Measurements from ENCODE around the gene FBXO42. TPM values are rescaled to one million over a fixed set of nuclear protein-coding genes. Genes with fewer than 3 reads are reported as not detected.

Gene FBXO42
- total and polyA plus RNA-seq, 3 donors from 2014 or later, result 25.0 to 45.6 (median 42.0) TPM

DNA sequence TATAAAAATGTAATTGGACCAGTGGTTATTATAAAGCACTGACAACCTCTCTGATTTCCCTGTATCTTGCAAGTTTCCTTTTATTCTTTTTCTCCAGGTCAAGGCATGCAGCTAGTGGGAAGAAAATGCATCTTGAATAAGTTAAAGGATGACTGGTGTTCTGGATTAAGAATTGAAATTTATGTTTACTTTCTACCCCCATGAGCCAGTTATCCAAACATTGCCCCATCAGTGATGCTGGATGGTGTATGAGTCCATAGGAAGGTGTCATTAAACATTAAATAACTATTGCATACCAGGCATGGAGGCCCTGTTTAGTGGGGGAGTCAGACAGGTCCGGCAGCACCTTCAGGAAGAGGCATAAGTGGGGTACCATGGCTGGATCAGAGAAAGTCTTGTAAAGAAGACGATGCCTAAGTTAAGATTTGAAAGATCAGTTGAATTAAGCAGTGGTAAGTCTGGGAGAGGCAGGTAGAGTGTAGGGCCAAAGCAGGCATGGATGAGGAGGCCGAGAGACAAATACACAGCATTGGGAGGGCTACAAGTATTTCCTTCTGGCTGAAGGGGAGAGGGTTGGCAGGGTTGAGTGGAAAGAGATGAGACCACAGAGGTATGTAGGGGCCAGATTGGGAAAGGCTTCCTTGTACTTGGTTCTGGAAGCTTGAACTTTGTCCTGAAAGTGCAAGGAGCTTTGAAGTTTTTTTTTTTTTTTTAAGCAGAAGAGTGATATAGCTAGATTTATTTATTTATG lies 20.4 kb upstream of the FBXO42 start:
- intact Hi-C loops (cut with DNase I; ENCODE audit: low total_unique reads), result no loop called here
- no peak for DNase-seq
- TF ChIP-seq, protein P1, sequence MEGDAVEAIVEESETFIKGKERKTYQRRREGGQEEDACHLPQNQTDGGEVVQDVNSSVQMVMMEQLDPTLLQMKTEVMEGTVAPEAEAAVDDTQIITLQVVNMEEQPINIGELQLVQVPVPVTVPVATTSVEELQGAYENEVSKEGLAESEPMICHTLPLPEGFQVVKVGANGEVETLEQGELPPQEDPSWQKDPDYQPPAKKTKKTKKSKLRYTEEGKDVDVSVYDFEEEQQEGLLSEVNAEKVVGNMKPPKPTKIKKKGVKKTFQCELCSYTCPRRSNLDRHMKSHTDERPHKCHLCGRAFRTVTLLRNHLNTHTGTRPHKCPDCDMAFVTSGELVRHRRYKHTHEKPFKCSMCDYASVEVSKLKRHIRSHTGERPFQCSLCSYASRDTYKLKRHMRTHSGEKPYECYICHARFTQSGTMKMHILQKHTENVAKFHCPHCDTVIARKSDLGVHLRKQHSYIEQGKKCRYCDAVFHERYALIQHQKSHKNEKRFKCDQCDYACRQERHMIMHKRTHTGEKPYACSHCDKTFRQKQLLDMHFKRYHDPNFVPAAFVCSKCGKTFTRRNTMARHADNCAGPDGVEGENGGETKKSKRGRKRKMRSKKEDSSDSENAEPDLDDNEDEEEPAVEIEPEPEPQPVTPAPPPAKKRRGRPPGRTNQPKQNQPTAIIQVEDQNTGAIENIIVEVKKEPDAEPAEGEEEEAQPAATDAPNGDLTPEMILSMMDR (IDR thresholded peaks at IDR 0.05), result no peak
- TF ChIP-seq POLR2A (IDR thresholded peaks at IDR 0.05), result no peak
- WGBS, 2 donors, result 83 to 88% methylated on average over 3 of the region's 3 CpGs
- Histone ChIP-seq H3K27ac (no peak overlapping the region), H3K36me3 (ENCODE audit: low read depth, missing control alignments) (no peaks in the 10 kb centered on the region), H3K9me3 (no peaks in the 10 kb centered on the region), H3K4me1 (peaks cover 43% of the 10 kb centered on the region), H3K27me3 (no peaks in the 10 kb centered on the region), H3K4me3 (no peak overlapping the region)

DNA sequence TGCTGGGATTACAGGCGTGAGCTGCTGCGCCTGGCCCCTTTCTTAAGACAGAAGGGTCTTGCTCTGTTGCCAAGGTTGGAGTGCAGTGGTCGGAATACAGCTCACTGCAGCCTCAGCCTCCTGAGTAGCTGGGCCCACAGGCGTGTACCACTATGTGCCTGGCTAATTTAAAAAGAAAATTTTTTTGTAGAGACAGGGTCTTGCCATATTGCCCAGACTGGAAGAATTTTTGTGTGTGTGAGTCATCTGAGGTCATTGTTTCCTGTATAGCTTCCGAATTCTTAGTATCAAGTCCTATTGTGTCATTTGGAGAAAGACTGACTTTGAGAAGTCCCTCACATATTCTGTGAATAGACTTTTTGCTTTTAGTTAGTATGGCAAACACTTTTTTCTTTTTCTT lies 19.4 kb upstream of the FBXO42 start:
- Histone ChIP-seq H3K9me3 (no peaks in the 10 kb centered on the region), H3K36me3 (ENCODE audit: low read depth, missing control alignments) (no peaks in the 10 kb centered on the region), H3K4me3 (no peak overlapping the region), H3K27ac (no peak overlapping the region), H3K27me3 (no peaks in the 10 kb centered on the region), H3K4me1 (peaks cover 35% of the 10 kb centered on the region)
- 83 to 85% methylated on average over 5 of the region's 5 CpGs for WGBS, 2 donors
- TF ChIP-seq POLR2A (IDR thresholded peaks at IDR 0.05), result no peak
- no peak for DNase-seq
- intact Hi-C loops (cut with DNase I; ENCODE audit: low total_unique reads), result no loop called here

DNA sequence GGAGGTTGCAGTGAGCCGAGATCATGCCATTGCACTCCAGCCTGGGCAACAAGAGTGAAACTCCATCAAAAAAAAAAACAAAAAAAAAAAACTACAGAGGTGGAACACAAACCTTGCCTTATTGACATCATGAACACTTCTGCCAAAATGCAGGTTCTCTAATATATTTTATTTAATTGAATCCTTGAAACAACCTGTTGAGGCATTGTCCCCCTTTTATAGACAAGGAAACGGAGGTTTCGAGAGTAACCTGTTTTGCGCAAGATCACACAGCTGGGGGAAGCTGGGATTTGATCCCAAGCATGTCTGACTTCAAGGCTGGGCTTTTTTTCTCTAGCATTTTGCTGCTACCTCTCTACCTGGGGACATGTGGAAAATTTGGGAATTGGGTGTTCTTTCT lies 17.5 kb upstream of the FBXO42 start:
- Histone ChIP-seq H3K4me1 (peaks cover 24% of the 10 kb centered on the region), H3K36me3 (ENCODE audit: low read depth, missing control alignments) (no peaks in the 10 kb centered on the region), H3K27me3 (no peaks in the 10 kb centered on the region), H3K27ac (no peak overlapping the region), H3K4me3 (no peak overlapping the region), H3K9me3 (no peaks in the 10 kb centered on the region)
- TF ChIP-seq, protein P1 (IDR thresholded peaks at IDR 0.05), result no peak
- no peak for TF ChIP-seq POLR2A (IDR thresholded peaks at IDR 0.05)
- WGBS, 2 donors, result 84 to 87% methylated on average over 4 of the region's 4 CpGs
- intact Hi-C loops (cut with DNase I; ENCODE audit: low total_unique reads), result no loop called here
- no peak for DNase-seq

DNA sequence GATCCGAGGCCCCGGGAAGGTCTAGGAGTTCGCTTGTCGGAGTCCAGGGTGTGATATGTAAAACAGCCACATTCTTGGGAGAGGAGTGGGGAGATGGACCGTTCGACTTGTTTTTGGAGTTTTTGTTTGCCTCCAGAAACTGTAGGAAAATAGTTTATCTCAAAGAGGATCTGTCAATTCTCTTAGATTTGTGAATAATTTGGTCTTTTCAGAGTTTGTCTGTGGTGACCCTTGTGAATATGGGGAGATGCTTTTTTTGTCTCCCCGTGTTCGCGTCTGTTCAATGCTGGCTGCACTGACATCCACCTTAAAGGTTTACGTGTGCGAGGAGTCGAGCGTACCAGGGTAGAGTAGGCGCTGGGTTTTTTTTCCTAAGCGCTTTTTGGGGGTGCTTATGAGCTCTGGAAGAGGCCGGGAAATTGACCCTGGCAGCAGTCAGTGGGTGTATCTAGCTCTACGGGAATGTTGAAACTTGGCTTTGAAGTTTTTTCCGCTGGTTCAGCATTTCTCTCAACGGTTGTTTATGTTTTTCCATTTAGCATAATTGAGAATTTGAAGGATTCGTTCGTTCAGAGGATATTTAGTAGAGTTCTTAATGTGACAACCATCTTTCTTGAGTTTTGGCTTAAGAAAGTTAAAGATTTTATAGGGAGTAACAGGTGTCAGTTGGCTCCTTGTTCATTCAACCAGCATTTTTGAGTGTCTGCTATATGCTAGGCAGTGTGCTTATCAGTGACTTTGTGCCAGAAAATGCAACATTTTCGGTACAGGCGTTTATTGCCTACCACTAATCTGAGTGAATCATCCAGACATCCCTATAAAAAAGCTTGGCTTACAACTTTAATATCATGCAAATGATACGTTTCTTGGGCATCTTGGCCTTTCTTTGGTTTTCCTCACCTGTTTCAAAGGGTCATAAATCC lies 15.9 kb upstream of the FBXO42 start:
- intact Hi-C loops (cut with DNase I; ENCODE audit: low total_unique reads), result no loop called here
- 2 to 3% methylated on average over 24 of the region's 24 CpGs for WGBS, 2 donors
- no peak for DNase-seq
- H3K4me3 ChIP-seq, result peak overlapping the region; percentile 78 to 89
- H3K27me3 ChIP-seq, result no peaks in the 10 kb centered on the region
- H3K27ac ChIP-seq, result peak overlapping the region; percentile 98 to 99
- H3K4me1 ChIP-seq, result peaks cover 20% of the 10 kb centered on the region
- H3K9me3 ChIP-seq, result no peaks in the 10 kb centered on the region
- H3K36me3 ChIP-seq (ENCODE audit: low read depth, missing control alignments), result no peaks in the 10 kb centered on the region
- TF ChIP-seq, protein P1 (IDR thresholded peaks at IDR 0.05), result no peak
- TF ChIP-seq POLR2A (IDR thresholded peaks at IDR 0.05), result no peak

DNA sequence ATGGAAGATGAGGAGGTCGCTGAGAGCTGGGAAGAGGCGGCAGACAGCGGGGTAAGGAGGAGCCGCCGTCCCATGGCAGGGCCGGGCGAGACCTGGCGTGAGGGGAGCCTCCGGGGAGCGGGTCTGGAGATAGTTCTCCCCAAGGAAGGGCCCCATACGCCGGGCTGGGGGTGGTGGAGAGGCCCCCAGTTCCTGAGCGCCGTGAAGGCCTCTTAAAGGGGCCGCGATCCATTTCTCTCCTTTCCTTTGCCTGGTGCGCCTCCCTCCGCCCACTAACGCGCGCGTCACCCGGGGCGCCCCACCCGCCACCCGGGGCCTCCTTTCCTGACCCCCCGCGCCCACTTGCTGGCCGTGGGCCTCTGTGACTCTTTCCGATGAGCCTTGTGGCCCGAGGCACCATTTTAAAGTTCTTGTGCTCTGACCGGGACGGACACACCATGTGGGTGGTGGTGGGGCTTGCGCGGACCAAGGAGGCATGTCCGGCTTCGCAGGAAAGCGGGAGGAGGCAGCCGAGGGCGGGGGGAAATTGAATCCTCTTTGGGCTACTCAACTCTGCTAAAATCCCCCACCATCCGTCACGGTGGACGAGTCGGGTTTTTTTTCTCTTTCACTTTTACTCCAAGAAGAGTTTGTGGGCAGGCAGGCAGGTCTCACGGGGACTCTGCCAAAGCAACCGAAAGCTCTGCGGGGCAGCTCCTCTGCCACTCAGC lies 15.1 kb upstream of the FBXO42 start:
- Histone ChIP-seq H3K9me3 (no peaks in the 10 kb centered on the region), H3K27ac (peak overlapping the region; percentile 98 to 99), H3K27me3 (no peaks in the 10 kb centered on the region), H3K36me3 (ENCODE audit: low read depth, missing control alignments) (no peaks in the 10 kb centered on the region), H3K4me3 (peak overlapping the region; percentile 78 to 89), H3K4me1 (peaks cover 15% of the 10 kb centered on the region)
- intact Hi-C loops (cut with DNase I; ENCODE audit: low total_unique reads), result no loop called here
- TF ChIP-seq, protein P1 (IDR thresholded peaks at IDR 0.05), result no peak
- no peak for TF ChIP-seq POLR2A (IDR thresholded peaks at IDR 0.05)
- WGBS, 2 donors, result 0% methylated on average over 42 to 47 of the region's 47 CpGs
- peak; percentile 93 for DNase-seq
